Gastroesophageal sphincter (tissue), 3 donors: ENCODE results near the gene KIF13A.

ENCODE experiments used
- CTCF ChIP-seq, 4 experiments: fragments of 200-600 bp in 2 of 4; fragments of 450-650 bp in 2 of 4; sonication (generic) in 1 of 4; IDR thresholded peaks; one replicate each; pipeline ENCODE4 v1.5.1; 2017 to 2019; ENCODE audit warnings: antibody characterized with exemption in 4 of 4, mild to moderate bottlenecking in 2 of 4, moderate library complexity in 2 of 4
- EP300 ChIP-seq: sonication (generic); formaldehyde crosslinking; IDR thresholded peaks from one replicate; pipeline ENCODE4 v1.6.1; 2017; ENCODE audit warnings: antibody characterized with exemption, mild to moderate bottlenecking
- POLR2A ChIP-seq, 2 donors: fragments of 450-650 bp; IDR thresholded peaks; one replicate each; pipeline ENCODE4 v1.6.1; 2017; ENCODE audit warnings: antibody characterized with exemption in 2 of 2, mild to moderate bottlenecking in 2 of 2, moderate library complexity in 1 of 2

GRCh38 chr6:17940151-17940792 is 47.2 kb downstream of the KIF13A start:
- TF ChIP-seq CTCF (IDR thresholded peaks at IDR 0.05) (no peak), POLR2A (IDR thresholded peaks at IDR 0.05) (no peak), EP300 (no peak)
